ENCODE measurements around the gene OR5W2. TPM values are rescaled to one million over a fixed set of nuclear protein-coding genes. Genes with fewer than 3 reads are reported as not detected.

OR5W2 gene
- not detected for total RNA-seq

GRCh38 chr11:55914482-55914881, at the start of gene OR5W2:
TSS of gene OR5W2 (minus strand) at chr11:55914582. CDS start at chr11:55914582, 0 bp downstream.

GRCh38 chr11:55936300-55936699, 21.9 kb upstream of the OR5W2 start, which contains the start of gene OR5I1:
TSS of gene OR5I1 (minus strand) at chr11:55936400. CDS start at chr11:55936400, 0 bp downstream.

GRCh38 chr11:55882997-55883396, 31.4 kb downstream of the OR5W2 start, which contains the start of gene TRIM51:
TSS of gene TRIM51 (plus strand) at chr11:55883297. CDS start at chr11:55885429, 2,132 bp downstream.

Small RNA genes within 50 kb of the gene (small RNA-seq; reads per million reads assigned to genes)
- not detected for gene AC036111.3

Other genes starting within 250 kb of the OR5W2 start
- gene OR5D13, start 141.1 kb downstream of the OR5W2 start, total RNA-seq, result not detected
- not detected for gene OR5D14, start 119.0 kb downstream of the OR5W2 start, total RNA-seq
- not detected for gene OR5L1, start 103.2 kb downstream of the OR5W2 start, total RNA-seq
- gene OR5D18, start 95.0 kb downstream of the OR5W2 start, total RNA-seq, result not detected
- gene OR5L2, start 87.4 kb downstream of the OR5W2 start, total RNA-seq, result not detected
- gene OR5D16, start 75.8 kb downstream of the OR5W2 start, total RNA-seq, result not detected
- not detected for gene TRIM51, start 31.3 kb downstream of the OR5W2 start, total RNA-seq
- not detected for gene OR5I1, start 21.8 kb upstream of the OR5W2 start, total RNA-seq
- not detected for gene OR10AG1, start 55.4 kb upstream of the OR5W2 start, total RNA-seq
- not detected for gene OR5F1, start 80.0 kb upstream of the OR5W2 start, total RNA-seq
- gene OR5AS1, start 113.1 kb upstream of the OR5W2 start, total RNA-seq, result not detected
- not detected for gene OR8I2, start 178.7 kb upstream of the OR5W2 start, total RNA-seq
- not detected for gene OR8H2, start 189.1 kb upstream of the OR5W2 start, total RNA-seq
- gene OR8H3, start 207.8 kb upstream of the OR5W2 start, total RNA-seq, result not detected
- not detected for gene OR8J3, start 225.6 kb upstream of the OR5W2 start, total RNA-seq
- gene OR8K5, start 245.7 kb upstream of the OR5W2 start, total RNA-seq, result not detected

Data from diencephalon (tissue), 1 donor.